ENCODE results near the gene CYP3A5.
"Not testable (repeated sequence)": the region's sequence is repeated elsewhere in the genome, so short reads cannot be mapped to it uniquely, and the experiment has no call there.

Gene CYP3A5

DNA sequence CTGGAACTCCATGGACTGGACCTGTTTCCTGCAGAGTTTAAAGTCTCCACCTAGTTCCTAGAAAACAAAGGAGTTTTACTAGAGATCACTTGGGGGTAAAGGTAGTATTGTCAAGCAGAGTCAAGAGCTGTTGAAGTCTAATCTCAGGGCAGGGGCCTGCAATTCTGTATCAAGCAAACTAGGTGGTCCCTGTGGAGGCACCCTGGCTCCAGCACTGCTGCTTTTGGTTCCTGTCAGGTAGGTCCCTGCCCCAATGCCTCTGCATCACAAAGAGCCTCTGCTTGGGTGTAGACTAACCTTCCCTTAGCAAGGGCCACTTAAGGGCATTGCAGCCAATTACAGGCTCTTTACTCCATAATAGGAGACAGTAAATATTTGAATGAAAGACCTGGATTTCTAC is 40.5 kb downstream of the CYP3A5 start:
- ChIA-PET POLR2A (no interaction called here), CTCF (no interaction called here)
- TF ChIP-seq, protein P1, sequence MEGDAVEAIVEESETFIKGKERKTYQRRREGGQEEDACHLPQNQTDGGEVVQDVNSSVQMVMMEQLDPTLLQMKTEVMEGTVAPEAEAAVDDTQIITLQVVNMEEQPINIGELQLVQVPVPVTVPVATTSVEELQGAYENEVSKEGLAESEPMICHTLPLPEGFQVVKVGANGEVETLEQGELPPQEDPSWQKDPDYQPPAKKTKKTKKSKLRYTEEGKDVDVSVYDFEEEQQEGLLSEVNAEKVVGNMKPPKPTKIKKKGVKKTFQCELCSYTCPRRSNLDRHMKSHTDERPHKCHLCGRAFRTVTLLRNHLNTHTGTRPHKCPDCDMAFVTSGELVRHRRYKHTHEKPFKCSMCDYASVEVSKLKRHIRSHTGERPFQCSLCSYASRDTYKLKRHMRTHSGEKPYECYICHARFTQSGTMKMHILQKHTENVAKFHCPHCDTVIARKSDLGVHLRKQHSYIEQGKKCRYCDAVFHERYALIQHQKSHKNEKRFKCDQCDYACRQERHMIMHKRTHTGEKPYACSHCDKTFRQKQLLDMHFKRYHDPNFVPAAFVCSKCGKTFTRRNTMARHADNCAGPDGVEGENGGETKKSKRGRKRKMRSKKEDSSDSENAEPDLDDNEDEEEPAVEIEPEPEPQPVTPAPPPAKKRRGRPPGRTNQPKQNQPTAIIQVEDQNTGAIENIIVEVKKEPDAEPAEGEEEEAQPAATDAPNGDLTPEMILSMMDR (IDR thresholded peaks at IDR 0.05; ENCODE audit: control extremely low read depth, extremely low read depth, low read depth, missing control alignments): no peak
- no peak for DNase-seq (ENCODE audit: extremely low spot score)

DNA sequence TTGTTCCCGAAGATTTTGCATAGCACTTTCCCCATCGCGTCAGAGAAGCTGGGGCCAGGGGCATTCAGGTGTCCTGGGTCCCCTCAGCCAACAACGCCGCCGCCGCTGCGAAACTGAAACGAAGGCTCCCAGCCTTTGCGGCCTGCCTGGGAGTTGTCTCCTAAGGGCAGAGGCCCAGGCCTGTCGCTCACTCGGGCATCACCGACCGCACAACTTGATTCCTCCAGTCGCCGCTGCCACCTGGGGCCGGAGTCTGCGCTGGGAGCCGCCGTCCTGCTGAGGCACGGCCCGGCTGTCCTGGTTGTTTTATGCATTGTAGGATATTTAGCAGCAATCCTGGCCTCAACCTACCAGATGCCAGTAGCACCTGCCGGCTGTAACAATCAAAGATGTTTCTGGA is 41.1 kb downstream of the CYP3A5 start:
- TF ChIP-seq, protein P1 (IDR thresholded peaks at IDR 0.05; ENCODE audit: control extremely low read depth, extremely low read depth, low read depth, missing control alignments): no peak
- CTCF ChIA-PET: no interaction called here

DNA sequence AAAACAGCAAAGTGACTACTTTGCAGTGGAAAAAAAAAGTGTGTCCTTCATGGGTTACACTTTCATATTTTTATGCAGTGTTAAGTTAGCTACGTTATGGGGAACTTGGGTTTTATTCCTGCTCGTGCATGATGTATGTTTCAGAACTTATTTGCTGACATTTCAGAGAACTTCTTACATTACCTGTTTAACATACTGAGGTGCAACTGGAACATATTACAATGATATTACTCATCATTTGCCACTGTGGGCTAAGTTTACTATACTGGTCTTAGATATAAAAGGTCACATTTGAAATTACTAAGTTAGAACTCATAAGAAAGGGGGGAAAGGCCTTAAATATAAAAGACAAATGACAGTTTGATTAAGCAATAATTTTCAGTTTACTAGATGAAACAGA is 42.4 kb downstream of the CYP3A5 start:
- DNase-seq (ENCODE audit: extremely low spot score); CTCF ChIA-PET; POLR2A ChIA-PET: not testable (repeated sequence)

More for the DNA sequence above, 41.1 kb downstream of the CYP3A5 start:
- no peak for DNase-seq (ENCODE audit: extremely low spot score)
- POLR2A ChIA-PET: no interaction called here

DNA sequence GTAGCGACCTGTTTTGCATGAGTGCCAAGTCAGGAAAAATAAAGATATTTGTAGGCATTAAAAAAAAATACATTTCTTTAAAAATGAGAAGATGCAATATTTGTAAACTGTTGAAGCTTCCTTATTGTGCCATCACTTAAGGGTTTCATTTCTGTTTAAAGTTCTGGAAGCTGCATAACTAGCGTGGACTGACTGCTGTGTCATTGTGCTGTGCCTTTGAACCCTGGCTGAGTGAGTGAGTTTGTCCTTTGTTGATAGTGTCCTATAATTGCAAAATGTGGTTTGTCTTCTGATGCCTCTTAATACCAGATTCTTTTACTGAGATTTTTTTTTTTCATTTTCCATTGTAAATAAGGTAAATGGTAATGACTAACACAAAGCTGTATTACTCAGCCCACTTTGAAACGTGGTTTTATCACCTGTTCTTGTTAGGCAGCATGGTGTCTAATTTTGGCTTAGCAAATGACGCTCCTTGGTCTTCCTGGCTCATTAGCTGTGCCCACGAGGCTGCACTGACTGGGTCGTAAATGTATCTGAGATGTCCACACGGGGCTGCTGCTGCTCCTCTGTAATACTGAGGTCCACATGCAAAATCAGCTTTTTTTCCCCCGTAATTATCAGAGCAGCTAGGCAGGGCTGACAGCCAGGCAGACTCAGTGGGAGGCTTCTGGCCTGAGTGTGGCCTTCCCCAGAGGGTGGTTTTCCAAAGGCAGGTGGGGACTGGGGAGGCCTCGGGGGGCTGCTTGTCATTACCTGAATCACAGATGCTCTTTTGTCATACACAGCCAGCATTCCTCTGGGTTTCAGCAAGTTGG is 48.3 kb downstream of the CYP3A5 start:
- TF ChIP-seq, protein P1 (IDR thresholded peaks at IDR 0.05; ENCODE audit: control extremely low read depth, extremely low read depth, low read depth, missing control alignments): no peak
- CTCF ChIA-PET: interaction anchor here (0.8 to 2.7 kb wide), 4 partner anchors 9 to 54 kb away, joined by 3 to 10 read pairs (median 3); partner anchors contain the start of gene ZSCAN25
- POLR2A ChIA-PET: no interaction called here
- no peak for DNase-seq (ENCODE audit: extremely low spot score)

DNA sequence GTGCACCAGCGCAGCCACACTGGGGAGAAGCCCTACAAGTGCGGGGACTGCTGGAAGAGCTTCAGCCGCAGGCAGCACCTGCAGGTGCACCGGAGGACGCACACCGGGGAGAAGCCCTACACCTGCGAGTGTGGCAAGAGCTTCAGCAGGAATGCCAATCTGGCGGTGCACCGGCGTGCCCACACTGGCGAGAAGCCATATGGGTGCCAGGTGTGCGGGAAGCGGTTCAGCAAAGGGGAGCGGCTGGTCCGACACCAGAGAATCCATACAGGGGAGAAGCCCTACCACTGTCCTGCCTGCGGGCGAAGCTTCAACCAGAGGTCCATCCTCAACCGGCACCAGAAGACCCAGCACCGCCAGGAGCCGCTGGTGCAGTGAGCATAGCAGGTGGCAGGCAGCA is 50.2 kb downstream of the CYP3A5 start:
- ChIA-PET POLR2A (no interaction called here), CTCF (interaction anchor here (2.7 kb wide), 1 partner anchor 13 kb away, joined by 10 read pairs; the partner anchor contains the start of gene ZSCAN25)
- DNase-seq (ENCODE audit: extremely low spot score): no peak
- TF ChIP-seq, protein P1 (IDR thresholded peaks at IDR 0.05; ENCODE audit: control extremely low read depth, extremely low read depth, low read depth, missing control alignments): no peak

DNA sequence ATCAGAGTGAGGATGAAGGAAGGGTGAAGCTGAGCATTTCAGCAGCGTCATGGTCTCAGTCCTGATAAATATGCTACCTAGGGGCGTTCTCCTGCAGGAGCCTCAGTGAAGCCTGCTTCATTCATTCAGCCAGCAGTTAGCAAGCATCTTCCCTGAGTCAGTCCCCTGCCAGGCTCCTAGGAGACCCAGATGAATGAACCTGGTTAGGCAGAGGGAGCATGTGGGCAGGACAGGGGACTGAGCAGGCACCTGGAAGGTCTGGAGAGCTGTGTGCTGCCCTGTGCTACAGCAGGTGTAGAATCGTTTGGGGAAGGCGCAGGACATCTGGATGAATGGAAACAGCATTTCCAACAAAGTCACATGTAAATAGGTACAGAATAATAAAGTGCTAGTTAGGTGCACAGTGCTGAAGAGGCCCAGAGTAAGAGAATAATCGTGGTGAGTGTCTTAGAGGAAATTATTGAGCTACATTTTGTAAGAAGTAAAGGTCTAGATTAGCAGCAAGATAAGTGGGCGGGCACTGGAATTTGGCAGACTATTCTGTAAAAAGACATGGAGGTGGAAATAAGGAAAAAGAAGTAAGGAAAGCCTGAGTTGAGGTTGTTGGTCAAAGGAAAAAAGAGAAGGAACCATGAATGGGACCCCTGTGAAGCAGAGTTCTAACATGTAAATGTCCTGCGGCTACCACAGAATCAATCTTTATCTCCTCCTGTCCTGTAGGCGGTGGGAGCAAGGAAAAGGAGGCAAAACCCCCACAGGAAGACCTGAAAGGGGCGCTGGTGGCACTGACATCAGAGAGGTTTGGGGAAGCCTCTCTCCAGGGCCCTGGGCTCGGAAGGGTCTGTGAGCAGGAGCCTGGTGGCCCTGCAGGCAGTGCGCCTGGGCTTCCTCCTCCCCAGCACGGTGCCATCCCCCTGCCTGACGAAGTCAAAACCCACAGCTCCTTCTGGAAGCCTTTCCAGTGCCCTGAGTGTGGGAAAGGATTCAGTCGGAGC is 51.0 kb downstream of the CYP3A5 start:
- POLR2A ChIA-PET: no interaction called here
- CTCF ChIA-PET: no interaction called here
- DNase-seq (ENCODE audit: extremely low spot score): no peak
- TF ChIP-seq, protein P1 (IDR thresholded peaks at IDR 0.05; ENCODE audit: control extremely low read depth, extremely low read depth, low read depth, missing control alignments): no peak

Measured in GM10248 (cell line).